GM23338 (cell line): ENCODE measurements around the gene CD93.

Experiments
- CREB1 ChIP-seq: fragments of 250-450 bp; sonication (Bioruptor Pico); IDR thresholded peaks from 2 replicates; pipeline ENCODE4 v1.5.0; 2020; ENCODE audit warnings: low read depth, mild to moderate bottlenecking, moderate library complexity
- EZH2 ChIP-seq: fragments of 200-600 bp; sonication (generic); IDR thresholded peaks from one replicate; pipeline ENCODE4 v1.8.0; 2017; ENCODE audit warnings: antibody characterized with exemption, mild to moderate bottlenecking, low read depth; ENCODE audit not compliant: unreplicated experiment
- EZH2phosphoT487 ChIP-seq: fragments of 200-600 bp; sonication (generic); IDR thresholded peaks from one replicate; pipeline ENCODE4 v1.8.1; 2018; ENCODE audit warnings: antibody characterized with exemption; ENCODE audit not compliant: unreplicated experiment
- JUNB ChIP-seq: IDR thresholded peaks from one replicate; pipeline ENCODE4 v1.6.1; 2016; ENCODE audit warnings: antibody characterized with exemption; ENCODE audit not compliant: unreplicated experiment
- POLR2AphosphoS5 ChIP-seq: IDR thresholded peaks from 2 replicates; pipeline ENCODE4 v1.6.1; 2016; ENCODE audit warnings: antibody characterized with exemption, low read depth
- STAT1 ChIP-seq: IDR thresholded peaks from one replicate; pipeline ENCODE4 v1.6.1; 2016; ENCODE audit warnings: antibody characterized with exemption; ENCODE audit not compliant: unreplicated experiment
- ZNF114 ChIP-seq: fragments of 250-450 bp; sonication (Bioruptor Pico); IDR thresholded peaks from 2 replicates; pipeline ENCODE4 v1.5.0; 2020; ENCODE audit warnings: mild to moderate bottlenecking, moderate library complexity
- ZNF331 ChIP-seq: fragments of 250-450 bp; sonication (Bioruptor Pico); IDR thresholded peaks from 2 replicates; pipeline ENCODE4 v1.5.0; 2020; ENCODE audit warnings: low read depth, mild to moderate bottlenecking, moderate library complexity
- TF ChIP-seq, protein P1 (sequence below), 2 experiments: fragments of 200-600 bp in 1 of 2; sonication (generic) in 1 of 2; conservative IDR thresholded peaks; 2 replicates each; pipeline versions ENCODE4 v1.5.1 to v1.6.1; 2016 to 2017; ENCODE audit warnings: antibody characterized with exemption in 2 of 2, low read depth in 2 of 2, mild to moderate bottlenecking in 2 of 2, moderate library complexity in 1 of 2
- TF ChIP-seq, protein P2 (sequence below): IDR thresholded peaks from 2 replicates; pipeline ENCODE4 v1.6.1; 2016; ENCODE audit warnings: antibody characterized with exemption
- TF ChIP-seq, protein P3 (sequence below): IDR thresholded peaks from one replicate; pipeline ENCODE4 v1.6.1; 2018; ENCODE audit warnings: antibody characterized with exemption; ENCODE audit not compliant: unreplicated experiment

DNA sequence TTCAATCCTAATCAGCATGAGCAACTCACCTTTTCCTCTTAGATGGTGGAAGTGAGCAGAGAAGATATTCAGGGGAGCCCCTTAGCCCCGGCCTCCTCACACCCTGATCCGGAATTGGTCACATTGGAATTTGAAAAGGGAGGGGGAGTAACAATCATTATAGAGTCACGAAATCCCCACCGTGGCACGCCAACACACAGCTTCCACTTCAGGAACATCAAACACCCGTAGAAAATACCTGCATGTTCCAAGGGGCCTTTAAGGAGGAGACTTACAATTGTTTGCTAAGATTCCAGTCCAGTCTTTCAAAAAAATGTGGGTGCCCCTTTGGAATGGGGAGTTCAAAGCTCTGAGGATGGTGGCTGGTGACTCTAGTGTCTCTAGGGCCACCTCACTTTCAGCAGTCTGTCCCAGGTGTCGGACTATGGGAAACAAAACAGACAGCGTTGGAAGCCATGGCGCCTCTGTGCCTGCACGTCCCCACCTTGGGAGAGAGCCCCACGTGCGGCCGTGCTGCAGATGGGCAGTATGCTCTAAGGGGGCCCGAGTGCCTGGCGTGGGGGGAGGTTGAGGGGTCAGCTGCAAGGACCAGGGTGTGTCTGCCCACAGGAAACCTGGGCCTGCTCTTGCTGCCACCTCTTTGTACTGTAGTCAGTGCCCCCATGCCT lies 2.4 kb downstream of the CD93 start:
- TF ChIP-seq ZNF114, result no peak
- TF ChIP-seq, protein P1, sequence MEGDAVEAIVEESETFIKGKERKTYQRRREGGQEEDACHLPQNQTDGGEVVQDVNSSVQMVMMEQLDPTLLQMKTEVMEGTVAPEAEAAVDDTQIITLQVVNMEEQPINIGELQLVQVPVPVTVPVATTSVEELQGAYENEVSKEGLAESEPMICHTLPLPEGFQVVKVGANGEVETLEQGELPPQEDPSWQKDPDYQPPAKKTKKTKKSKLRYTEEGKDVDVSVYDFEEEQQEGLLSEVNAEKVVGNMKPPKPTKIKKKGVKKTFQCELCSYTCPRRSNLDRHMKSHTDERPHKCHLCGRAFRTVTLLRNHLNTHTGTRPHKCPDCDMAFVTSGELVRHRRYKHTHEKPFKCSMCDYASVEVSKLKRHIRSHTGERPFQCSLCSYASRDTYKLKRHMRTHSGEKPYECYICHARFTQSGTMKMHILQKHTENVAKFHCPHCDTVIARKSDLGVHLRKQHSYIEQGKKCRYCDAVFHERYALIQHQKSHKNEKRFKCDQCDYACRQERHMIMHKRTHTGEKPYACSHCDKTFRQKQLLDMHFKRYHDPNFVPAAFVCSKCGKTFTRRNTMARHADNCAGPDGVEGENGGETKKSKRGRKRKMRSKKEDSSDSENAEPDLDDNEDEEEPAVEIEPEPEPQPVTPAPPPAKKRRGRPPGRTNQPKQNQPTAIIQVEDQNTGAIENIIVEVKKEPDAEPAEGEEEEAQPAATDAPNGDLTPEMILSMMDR (conservative IDR thresholded peaks at IDR 0.05; ENCODE audit: low read depth in 2 of 2), result no peak
- TF ChIP-seq POLR2AphosphoS5, result no peak
- no peak for TF ChIP-seq CREB1 (CRISPR knock-in tag)
- no peak for TF ChIP-seq EZH2phosphoT487
- no peak for TF ChIP-seq ZNF331 (CRISPR knock-in tag)
- no peak for TF ChIP-seq EZH2
- TF ChIP-seq, protein P2, sequence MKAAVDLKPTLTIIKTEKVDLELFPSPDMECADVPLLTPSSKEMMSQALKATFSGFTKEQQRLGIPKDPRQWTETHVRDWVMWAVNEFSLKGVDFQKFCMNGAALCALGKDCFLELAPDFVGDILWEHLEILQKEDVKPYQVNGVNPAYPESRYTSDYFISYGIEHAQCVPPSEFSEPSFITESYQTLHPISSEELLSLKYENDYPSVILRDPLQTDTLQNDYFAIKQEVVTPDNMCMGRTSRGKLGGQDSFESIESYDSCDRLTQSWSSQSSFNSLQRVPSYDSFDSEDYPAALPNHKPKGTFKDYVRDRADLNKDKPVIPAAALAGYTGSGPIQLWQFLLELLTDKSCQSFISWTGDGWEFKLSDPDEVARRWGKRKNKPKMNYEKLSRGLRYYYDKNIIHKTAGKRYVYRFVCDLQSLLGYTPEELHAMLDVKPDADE, result no peak
- TF ChIP-seq, protein P3, sequence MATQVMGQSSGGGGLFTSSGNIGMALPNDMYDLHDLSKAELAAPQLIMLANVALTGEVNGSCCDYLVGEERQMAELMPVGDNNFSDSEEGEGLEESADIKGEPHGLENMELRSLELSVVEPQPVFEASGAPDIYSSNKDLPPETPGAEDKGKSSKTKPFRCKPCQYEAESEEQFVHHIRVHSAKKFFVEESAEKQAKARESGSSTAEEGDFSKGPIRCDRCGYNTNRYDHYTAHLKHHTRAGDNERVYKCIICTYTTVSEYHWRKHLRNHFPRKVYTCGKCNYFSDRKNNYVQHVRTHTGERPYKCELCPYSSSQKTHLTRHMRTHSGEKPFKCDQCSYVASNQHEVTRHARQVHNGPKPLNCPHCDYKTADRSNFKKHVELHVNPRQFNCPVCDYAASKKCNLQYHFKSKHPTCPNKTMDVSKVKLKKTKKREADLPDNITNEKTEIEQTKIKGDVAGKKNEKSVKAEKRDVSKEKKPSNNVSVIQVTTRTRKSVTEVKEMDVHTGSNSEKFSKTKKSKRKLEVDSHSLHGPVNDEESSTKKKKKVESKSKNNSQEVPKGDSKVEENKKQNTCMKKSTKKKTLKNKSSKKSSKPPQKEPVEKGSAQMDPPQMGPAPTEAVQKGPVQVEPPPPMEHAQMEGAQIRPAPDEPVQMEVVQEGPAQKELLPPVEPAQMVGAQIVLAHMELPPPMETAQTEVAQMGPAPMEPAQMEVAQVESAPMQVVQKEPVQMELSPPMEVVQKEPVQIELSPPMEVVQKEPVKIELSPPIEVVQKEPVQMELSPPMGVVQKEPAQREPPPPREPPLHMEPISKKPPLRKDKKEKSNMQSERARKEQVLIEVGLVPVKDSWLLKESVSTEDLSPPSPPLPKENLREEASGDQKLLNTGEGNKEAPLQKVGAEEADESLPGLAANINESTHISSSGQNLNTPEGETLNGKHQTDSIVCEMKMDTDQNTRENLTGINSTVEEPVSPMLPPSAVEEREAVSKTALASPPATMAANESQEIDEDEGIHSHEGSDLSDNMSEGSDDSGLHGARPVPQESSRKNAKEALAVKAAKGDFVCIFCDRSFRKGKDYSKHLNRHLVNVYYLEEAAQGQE, result no peak
- no peak for TF ChIP-seq JUNB
- no peak for TF ChIP-seq STAT1
